Activated CD4-positive, CD25-positive, alpha-beta regulatory T cell treated with anti-CD3 and anti-CD28 coated beads, Interleukin-2, amount 50 U/mL, for 72 hours (primary cell): ENCODE data around the gene MYO18B.

Experiments
- DNase-seq: peaks from one replicate; pipeline ENCODE4 v3.0.0; 2021

Gene MYO18B

DNA sequence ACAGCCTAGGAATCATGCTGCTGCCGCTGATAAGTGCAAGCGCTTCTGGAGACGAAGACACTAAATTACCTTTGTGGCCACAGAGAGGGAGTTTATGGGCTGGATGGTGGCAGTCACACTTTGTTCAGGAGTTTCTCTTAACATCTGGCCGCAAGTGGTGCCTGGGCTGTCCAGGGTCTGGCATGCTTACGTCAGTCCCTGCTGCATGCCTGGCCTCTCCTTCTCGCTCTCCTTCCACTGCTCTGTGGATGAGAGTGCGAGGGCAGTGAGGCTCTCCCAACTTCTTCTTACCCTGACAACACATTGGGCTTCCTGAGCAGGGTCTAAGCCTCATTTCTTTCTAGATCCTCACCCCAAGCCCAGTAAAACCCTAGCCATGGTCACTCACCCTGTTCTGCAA, 266.6 kb downstream of the MYO18B start:
- no peak for DNase-seq

DNA sequence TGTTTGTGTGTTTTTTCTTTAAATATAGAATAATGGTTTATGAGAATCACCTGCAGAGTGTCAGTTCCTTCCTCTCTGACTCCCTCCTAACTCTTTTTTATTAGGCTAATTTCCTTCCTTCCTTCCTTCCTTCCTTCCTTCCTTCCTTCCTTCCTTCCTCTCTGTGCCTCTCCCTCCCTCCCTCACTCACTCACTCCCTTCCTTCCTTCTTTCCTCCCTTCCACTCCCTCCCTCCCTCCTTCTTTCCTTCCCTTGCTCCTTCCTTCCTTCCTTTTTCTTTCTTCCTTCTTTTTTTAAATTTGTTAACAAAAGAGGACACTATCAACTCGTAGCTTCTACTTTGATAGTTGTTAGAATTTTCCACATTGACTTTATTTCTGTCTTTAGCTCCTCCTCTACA, 274.9 kb downstream of the MYO18B start:
- DNase-seq = no peak

DNA sequence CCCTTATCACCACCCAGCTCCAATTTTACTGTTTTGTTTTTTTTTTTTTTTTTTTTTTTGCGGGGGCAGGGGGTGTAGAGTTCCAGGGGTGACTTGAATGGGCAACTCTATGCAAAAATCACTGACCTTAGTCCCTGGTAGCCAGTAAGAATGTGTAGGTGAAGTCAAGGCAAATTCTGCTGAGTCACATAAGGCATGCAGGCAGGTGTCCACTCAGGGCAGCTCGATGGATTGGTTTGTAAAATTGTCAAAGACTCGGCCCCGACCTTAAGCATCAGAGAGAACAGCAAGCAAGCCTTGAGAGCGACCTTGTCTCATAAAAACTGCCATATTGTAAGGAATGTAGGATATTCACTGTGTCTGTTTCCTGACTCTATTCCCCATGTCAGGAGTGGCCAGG, 275.9 kb downstream of the MYO18B start:
- DNase-seq = no peak

DNA sequence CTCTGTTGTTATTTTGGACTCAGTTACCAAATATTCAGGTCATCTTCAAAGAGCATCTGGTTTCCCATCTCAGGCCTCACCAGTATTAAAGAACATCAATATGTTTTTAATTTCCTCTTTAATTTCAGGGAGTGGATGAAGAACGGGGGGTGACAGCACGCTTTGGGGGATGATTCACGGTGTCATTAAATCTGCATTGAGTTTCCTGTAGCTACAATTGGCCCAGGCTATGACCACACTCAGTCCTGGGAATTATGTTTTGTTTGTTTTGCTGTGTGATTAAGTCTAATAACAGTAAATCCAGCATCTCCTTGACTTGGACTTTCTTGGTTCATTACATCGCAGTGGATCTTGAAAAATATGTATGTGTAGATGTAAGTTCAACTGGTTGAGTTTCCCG, 277.6 kb downstream of the MYO18B start:
- no peak for DNase-seq

DNA sequence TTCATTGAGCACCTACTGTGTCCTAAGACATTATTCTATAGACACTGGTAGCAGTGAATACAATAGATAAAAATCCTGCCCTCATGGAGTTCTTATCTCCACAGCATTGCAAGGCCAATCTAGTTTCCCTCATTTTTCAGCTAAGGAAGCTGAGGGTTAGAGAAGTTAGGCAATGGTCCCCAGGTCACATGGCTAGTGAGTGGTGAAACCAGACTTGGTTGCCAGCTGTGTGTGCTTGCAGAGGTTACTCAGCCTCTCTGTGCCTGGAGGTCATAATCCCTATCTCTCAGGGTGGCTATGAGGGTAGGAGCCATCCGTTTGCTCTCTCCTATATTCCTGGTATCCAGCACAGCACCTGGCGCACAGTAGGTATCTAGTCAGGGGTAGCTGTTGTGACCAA, 279.5 kb downstream of the MYO18B start:
- DNase-seq = no peak

DNA sequence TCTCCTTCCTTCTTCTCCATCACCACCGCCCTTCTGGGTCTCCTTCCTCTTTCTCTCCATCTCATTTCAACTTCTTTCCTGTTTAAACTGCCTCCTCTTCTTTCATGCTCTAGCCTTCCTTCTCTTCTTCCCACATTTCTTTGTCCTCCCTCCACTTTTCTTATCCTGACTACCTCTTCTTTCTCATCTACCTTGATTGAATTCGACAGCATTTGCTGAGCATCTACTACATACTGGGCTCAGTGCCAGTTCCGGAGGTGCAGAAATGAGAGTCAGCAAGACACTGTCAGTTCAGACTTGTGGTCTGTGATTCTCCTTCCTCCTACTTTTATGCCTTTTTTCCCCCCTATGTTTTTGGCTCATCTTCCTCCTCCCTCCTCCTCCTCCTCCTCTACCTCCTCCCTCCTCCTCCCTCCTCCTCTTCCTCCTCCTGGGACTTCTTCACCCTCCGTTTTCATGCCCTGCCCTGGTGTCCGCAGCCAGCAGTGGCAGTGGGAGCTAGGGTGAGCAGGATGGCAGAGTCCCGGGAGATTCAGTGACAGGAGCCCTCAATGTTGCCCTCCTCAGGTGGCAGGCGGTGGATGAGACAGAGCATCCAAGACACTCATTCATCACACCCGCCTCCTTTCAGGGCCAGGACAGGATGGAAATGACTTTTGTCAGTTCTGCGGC, 281.3 kb downstream of the MYO18B start:
- no peak for DNase-seq

DNA sequence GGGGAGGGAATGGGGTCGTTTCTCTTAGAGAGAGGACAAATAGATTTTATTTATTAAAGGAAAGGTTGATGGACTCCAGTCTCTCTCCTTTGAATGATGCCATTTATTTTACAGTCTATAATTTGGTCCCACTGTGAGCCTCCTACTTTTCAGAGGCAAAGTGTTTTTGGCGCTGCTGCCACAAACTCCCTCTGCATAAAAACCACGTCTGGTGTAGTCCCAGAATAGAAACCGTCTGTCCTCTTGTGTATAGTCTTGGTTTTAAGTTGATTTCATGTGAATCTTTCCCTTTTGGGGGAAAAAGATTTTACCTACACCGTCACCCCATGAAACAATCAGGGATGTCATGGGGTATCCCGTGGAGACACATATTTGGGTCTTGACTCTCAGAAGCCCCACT, 283.6 kb downstream of the MYO18B start:
- DNase-seq = no peak

DNA sequence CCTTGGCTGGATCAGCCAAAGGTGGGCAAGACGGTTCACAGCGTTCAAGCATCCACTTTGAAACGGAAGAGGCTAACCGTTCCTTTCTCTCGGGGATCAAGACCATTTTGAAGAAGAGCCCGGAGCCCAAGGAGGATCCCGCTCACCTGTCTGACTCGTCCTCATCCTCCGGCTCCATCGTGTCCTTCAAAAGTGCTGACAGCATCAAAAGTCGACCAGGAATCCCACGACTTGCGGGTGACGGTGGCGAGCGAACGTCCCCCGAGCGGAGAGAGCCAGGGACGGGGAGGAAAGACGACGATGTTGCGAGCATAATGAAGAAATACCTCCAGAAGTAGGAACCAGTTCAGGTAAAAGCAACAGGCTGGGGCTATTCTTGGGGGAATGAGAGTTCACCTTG, 285.4 kb downstream of the MYO18B start:
- DNase-seq = no peak

DNA sequence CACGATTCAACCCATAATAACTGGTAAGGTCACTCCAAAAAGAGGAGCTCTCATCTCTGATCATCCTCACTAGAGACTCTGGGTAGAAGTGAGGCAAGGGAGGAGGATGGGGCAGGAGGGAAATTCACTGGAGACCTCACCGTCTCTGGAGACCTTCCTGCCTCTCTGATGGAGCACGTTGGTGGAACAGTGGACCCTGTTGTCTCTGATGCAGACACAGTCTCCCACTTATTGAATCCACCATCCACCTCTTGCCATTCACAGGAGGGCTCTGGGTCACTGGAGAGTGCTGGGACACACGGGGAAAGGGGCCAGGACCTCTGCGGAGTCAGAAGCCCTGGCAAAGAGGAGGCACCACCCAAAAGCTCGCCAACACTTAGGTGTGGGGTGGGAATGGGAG, 289.7 kb downstream of the MYO18B start:
- DNase-seq = no peak

DNA sequence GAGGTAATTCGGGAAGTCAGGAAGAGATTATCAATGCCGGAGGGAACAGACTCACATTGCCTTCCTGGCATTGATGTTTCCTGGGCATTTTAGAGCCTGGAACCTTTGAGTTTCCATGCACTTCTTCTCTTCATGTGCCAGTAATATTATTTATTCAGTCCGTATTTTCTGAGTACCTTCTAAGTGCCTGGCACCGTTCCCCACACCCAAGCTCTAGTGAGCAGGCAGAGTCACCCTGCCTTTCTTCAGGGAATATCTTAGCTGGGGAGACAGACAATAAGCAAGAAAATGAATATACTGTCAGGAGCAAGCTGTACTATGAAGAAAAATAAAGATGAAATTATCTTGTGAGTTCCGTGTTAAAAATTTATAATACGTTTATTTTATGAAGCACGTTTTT, 291.1 kb downstream of the MYO18B start:
- no peak for DNase-seq

DNA sequence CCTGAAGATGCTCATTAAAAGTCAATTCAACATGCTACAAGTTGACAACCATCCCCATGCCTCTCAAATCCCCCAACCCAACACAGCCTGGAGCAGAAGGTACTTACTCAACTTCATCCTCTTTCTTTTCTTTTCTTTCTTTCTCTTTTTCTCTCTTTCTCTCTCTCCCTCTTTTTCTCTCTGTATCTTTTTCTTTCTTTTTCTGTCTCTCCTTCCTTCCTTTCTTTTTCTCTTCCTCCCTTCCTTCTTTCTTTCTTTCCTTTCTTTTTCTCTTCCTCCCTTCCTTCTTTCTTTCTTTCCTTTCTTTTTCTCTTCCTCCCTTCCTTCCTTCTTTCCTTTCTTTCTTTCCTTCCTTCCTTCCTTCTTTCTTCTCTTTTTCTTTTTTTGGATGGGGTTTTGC, 291.6 kb downstream of the MYO18B start:
- no peak for DNase-seq

DNA sequence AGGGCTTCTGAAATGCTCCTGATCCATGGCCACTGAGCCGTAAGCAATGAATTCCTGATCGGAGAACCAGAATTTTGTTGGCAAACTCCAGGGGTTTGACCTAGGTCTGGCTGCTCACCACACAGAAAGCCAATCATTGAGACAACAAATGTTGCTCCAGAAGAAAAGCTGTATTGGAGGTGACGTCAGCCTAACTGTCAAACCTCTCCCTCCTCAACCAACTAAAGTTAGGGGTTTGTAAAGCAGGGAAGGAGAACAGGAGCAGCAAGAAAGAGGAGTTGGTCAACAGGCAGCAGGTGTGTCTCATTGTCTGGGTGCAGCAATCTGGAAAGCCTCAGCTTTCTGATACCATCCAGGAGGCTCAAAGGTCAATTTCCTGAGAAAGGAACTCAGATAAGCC, 293.5 kb downstream of the MYO18B start:
- no peak for DNase-seq

DNA sequence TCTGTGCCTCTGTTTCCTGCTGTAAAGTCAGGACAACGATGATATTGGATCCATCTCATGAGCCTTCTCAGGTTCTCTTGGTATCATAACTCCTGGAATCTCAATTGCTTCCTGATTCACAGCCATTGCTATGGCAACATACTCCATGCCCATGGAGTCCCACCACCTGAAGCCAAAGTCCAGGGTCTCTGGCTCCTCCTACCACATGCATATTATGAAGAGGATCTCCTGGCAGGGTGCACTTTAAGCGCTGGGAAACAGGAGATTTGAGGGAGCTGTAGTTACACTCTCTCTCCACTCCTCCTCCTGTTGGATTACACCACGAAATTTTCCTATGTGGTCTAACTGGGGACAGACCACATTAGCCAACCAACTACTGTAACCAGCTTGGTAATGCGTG, 296.4 kb downstream of the MYO18B start:
- no peak for DNase-seq

DNA sequence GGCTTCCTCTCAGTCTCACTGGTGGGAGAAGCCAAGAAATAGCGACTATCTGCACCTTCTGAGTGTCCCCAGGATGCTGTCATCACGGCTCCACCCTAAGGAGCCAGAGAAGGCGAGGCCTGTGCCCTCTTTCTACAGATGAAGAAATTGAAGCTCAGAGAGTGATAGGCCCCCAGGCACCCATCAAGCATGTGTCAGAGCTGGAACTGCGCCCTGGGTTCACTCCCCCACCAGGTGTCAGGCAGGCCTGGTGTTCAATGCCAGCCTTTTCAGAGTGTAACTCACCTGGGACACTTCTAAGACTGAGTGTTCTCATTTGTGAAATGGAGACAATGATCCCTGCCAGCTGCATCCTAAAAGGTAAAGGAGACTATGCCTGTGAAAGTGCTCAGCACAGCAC, 299.9 kb downstream of the MYO18B start:
- DNase-seq = no peak

DNA sequence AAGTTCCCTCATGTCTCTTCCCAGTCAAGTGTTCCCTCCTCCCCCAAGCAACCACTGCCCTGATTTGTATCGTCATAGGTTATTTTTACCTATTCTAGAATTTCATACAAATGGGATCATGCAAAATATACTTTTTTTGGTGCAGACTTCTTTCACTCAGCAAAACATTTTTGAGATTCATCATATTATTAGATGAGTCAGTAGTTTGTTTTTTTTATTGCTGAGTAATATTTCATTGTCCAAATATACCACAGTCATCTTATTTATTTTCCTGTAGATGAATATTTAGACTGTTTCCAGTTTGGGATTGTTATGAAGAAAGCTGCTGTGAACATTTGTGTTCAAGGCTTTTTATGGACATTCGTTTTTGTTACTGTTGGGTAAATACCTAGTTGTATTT, 301.0 kb downstream of the MYO18B start:
- DNase-seq = no peak

DNA sequence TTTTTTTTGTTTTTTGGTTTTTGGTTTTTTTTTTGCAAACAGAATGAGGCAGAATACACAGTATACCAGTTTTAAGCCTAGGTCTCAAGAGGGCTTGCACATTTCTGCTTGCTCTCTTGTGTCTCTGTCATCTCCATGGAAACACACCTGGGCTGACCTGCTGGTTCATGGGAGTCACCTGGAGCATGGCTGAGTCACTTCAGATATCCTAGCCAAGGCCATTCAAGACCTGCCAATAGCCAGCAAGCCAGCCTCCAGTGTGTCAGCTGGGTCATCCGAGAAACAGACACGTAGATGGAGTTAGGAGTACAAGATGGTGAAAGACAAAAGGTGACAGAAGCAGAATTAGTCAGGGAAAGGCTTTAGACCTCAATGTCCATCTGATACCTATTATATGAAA, 303.1 kb downstream of the MYO18B start:
- DNase-seq = no peak

DNA sequence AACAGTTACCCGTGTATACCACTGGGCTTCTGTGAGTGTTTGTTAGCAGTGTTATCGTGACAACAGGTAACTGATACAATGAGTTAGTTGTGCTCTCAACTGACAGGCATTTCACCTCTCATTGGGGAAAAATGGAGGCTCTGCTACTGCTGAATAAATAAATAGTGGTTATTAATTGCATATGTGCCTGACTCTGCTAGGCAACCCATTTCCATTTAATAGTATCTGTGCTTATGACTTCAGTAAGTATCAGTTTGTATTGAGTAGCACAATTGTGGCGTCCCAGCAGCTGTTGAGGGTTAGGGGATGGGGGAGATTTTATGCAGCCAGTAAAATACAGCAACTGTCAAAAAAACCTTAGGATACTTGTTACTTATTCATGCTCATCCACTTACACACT, 303.9 kb downstream of the MYO18B start:
- no peak for DNase-seq

DNA sequence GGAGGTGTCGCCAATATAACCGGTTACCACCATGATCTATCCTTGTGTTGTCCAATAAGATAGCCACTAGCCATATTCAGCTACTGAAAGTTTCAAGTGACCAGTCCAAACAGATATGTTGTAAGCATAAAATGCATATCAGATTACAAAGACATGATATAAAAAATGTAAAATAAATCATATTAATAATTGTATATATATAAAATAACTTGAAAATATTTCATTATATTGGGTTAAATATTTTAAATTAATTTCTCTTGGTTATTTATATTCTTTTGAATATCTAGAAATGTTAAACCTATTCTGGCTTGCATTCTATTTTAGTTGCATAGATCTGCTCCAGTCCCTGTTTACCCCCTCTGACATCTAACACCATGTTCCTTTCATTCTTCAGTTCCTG, 305.5 kb downstream of the MYO18B start:
- no peak for DNase-seq

DNA sequence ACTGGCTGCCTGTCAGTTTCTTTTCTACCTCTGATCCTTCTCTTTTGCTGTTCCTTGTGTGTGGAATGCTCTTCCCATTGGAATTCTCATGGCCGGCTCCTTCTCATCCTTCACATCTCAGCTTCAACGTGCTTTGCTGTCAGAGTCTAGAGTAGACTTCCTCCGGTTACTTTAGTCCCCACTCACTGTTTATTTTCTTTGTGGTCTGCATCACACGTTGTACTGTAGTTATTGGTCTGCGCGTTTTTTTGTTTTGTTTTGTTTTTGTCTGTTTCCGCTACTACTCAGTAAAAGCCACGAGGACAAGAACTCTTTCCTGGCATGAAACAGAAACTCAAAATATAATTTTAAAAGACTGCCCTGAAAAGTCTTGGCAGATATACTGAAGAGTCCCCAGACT, 305.9 kb downstream of the MYO18B start:
- no peak for DNase-seq

DNA sequence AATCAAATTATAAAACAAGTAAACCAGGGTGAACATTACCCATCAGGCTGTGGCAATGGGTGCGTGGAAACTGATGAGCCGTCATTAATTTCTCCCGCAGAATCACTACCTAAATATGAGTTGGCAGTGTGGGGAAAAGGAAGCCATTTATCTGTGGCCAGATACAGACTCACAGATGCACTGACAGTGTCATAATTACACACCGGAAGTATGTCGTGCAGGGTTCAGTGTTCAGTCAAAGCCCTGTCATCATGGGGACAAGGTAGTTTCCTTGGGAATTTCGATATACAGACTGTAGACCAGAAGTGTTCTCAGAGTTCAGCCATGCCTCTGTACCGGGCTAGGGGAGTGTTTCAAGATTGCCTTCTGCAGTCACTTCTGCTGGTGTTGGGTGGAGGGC, 308.1 kb downstream of the MYO18B start:
- DNase-seq = no peak

DNA sequence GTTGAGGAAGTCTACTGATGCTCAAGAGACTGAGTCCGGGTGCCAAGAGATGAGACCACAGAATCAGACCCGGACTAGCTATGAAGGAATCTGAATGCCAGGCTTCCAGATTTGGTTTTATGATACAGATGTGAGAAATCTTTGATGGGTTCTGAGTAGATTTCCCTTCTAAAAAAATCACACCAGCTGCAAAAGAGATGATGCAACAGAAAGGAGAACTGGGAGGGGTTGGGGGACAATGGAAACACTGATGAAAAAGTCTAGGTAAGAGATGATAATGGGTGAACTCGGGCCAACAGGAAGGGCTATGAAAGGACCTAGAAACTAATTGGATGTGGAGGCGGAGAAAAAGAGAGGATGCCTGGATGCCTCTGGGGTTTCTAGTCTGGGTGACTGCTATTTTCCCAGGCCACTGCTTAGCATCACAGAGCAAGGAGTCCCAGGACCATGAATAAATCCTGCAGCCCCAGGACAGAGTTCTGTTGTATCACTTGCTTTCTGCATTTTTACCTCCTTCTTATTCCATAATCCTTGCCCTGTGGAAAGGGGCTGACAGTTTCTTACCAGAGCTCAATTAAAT, 311.8 kb downstream of the MYO18B start:
- DNase-seq = no peak

DNA sequence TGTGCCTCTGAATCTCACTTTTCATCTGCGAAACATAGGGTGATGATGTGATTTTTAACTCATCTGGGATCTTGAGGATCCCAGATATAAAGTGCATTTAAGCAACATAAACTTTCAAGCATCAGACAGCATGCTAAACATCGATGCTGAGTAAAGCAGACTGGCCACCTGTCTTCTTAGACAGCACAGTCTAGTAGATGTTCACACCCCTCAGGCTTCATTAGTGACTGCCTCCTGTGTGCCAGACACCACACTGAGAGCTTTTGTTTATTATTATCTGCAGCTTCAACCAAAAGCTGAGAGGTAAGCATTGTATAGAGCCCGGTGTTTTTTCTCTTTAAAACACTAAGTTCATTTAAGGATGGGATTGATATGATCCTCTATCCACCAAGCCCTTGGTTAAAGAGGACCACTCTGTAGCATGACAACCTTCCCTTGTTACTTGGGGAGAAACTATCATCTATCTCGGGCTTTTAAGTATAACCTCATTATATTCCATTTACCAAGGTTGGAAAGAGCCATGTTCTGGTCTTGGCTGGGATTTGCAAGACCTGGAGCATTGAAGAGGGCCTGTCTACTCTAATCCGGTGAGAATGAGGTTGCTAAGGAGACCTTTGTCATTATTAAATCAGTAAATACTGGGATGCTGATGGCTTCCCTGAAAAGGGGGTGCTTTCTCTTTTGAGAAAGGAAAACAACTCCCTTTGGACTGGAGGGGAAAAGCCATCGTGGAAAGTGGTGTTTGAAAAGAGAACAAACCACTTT, 313.0 kb downstream of the MYO18B start:
- no peak for DNase-seq

DNA sequence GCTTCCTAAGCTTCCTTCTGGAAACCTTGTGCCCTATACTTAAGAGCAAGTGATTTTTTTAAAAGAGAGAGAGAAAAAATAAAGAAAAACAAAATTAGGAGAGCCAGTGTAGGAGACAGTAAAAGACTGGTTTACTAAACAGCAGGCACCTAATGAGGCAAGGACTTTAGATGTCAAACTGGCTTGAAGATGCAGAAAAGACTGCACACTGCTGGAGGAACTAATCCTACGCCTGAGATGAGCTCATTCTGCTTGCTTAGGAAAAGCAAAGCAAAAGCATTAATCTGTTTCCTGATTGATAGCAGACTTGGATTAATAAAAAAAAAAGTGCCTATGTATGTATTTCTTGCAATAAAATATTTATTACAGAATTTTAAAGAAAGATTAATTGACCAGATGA, 313.7 kb downstream of the MYO18B start:
- no peak for DNase-seq

DNA sequence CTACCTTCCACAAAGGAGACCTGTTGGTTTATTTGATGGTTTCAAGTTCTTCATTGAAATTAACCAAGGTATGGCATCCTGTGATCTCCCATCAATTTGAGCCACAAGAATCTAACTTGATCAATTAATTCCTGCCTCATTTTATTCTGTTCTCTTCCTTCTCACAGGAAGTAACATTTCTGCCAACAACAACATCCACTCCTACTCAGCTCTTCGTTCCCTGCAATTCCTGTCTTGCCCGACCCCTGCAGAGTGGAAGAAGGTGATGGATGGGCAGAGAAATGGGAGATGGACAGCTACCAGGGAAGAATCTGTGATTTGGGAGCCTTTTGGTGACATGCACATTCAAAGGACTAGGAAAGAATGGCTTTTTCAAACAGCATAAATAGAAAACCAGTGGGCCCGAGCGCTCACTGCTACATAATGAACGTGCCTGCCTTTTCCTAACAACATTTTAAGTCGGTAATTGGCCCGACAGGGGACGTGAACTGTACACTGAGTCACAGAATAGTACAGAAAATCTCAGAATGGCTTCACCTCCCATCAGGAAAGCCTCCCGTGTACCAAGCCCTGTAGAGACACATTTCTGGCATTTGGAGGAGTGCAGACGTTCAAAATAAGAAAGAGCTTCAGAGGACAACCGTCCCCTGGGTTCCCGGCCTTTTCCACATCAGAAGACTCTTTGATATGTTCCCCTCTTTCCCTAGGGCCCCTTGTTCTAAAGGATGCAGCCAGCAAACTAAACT, 314.6 kb downstream of the MYO18B start:
- no peak for DNase-seq
